Lower leg skin (tissue), 4 donors: ENCODE measurements around the gene GALNT18. TPM values are rescaled to one million over a fixed set of nuclear protein-coding genes. Genes with fewer than 3 reads are reported as not detected.

Source experiments
- DNase-seq, 2 donors: peaks; one replicate each; pipeline ENCODE4 v3.0.0-alpha.2; 2019; ENCODE audit warnings: low spot score in 2 of 2
- H3K4me3 ChIP-seq: fragments of 200-600 bp; sonication (generic); 2 replicates; pipeline ENCODE4 v1.5.1; 2017; ENCODE audit warnings: mild to moderate bottlenecking, low read depth; ENCODE audit not compliant: poor library complexity, severe bottlenecking
- POLR2A ChIP-seq, 2 donors: fragments of 450-650 bp; IDR thresholded peaks; one replicate each; pipeline ENCODE4 v1.6.1; 2016 to 2017; ENCODE audit warnings: antibody characterized with exemption in 2 of 2, mild to moderate bottlenecking in 1 of 2, moderate library complexity in 1 of 2
- WGBS, 2 donors: methylation state at CpG; one replicate each; pipeline ENCODE4 v1.1.5; 2018; 5-methylcytosine and 5-hydroxymethylcytosine counted together
- intact Hi-C: fragments of 100-400 bp; cut with DNase I; formaldehyde crosslinking; loops from one replicate; pipeline ENCODE4 v1.15.0; 2023; ENCODE audit warnings: low total_unique reads
- total RNA-seq, 4 donors: library from RNA; depleted of rRNA; stranded (reverse); fragments of >200 nt; gene quantifications; one replicate each; pipeline ENCODE4 v1.1.0, GENCODE V29; 2016
- TF ChIP-seq, protein P1 (sequence below), 3 donors: fragments of 450-650 bp; IDR thresholded peaks; one replicate each; pipeline ENCODE4 v1.5.1; 2016; ENCODE audit warnings: antibody characterized with exemption in 3 of 3, mild to moderate bottlenecking in 3 of 3, moderate library complexity in 2 of 3

GALNT18 gene
- total RNA-seq, 4 donors from 2014 or later = 11.5 to 33.0 (median 17.7) TPM

- WGBS, 2 donors = 85 to 87% methylated on average over 4 of the region's 4 CpGs
- intact Hi-C loops = no loop called here
- H3K4me3 ChIP-seq = no peak overlapping the region
- TF ChIP-seq POLR2A (IDR thresholded peaks at IDR 0.05) = no peak
- no peak for DNase-seq
These were observed 40.3 kb downstream of the GALNT18 start for GRCh38 chr11:11581481-11581880.

- H3K4me3 ChIP-seq = no peak overlapping the region
- TF ChIP-seq, protein P1, sequence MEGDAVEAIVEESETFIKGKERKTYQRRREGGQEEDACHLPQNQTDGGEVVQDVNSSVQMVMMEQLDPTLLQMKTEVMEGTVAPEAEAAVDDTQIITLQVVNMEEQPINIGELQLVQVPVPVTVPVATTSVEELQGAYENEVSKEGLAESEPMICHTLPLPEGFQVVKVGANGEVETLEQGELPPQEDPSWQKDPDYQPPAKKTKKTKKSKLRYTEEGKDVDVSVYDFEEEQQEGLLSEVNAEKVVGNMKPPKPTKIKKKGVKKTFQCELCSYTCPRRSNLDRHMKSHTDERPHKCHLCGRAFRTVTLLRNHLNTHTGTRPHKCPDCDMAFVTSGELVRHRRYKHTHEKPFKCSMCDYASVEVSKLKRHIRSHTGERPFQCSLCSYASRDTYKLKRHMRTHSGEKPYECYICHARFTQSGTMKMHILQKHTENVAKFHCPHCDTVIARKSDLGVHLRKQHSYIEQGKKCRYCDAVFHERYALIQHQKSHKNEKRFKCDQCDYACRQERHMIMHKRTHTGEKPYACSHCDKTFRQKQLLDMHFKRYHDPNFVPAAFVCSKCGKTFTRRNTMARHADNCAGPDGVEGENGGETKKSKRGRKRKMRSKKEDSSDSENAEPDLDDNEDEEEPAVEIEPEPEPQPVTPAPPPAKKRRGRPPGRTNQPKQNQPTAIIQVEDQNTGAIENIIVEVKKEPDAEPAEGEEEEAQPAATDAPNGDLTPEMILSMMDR (IDR thresholded peaks at IDR 0.05) = no peak
- TF ChIP-seq POLR2A (IDR thresholded peaks at IDR 0.05) = no peak
- 19 to 39% methylated on average over 10 of the region's 10 CpGs for WGBS, 2 donors
- DNase-seq = peak in 1 of 2 donors; percentile 84
- intact Hi-C loops = no loop called here
These were observed 40.9 kb downstream of the GALNT18 start for GRCh38 chr11:11580841-11581411.

- H3K4me3 ChIP-seq = no peak overlapping the region
- intact Hi-C loops = no loop called here
- TF ChIP-seq, protein P1 (IDR thresholded peaks at IDR 0.05) = no peak
- TF ChIP-seq POLR2A (IDR thresholded peaks at IDR 0.05) = no peak
- 95% methylated on average over 5 of the region's 5 CpGs for WGBS, 2 donors
- peak in 1 of 2 donors; percentile 21 for DNase-seq
These were observed 41.8 kb downstream of the GALNT18 start for GRCh38 chr11:11580012-11580411.

DNA sequence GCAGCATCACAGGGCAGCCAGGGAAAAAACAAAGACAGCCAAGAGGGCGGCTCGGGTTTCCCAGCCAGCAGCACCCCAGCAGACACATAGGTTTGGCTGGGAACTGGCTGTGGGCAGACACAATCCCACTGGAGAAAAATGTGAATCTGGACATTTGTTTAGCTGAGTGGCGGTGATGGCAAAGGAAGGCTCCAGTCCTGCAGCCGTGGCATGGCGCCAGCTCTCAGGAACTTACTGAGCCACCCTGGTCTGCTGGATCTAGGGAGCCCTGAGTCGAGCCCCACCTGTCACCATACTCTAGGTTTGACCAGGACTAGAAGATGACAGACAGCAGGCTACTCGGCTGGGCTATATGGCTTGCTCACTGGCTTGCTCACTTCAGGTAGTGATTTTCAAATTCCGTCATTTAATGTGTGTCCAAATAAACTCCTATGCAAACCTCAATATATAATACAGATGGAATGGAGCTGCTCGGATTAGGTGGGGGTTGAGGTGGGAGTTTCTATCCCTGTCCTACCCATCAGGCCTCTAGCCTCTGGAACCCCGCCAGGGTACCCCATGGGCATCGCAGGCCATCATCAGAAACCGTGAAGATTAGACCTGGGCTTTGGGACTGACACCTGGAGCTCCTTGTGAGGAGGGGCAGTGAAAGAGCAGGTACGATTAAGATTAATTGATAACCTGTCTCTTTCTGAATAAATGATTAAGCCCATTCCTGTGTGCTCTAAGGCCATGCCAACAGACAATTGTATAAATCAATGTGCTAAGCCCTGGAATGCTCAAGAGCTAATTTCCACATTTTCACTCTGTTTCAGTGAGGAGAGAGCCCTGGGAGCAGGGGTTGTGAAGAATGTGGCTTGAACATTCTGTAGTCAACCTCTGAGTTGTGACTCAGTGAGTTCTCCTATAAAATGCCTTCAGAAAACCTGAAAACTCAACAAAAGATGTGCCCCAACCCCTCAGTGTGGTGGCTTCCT lies 42.5 kb downstream of the GALNT18 start:
- no peak overlapping the region for H3K4me3 ChIP-seq
- 87 to 92% methylated on average over 13 of the region's 13 CpGs for WGBS, 2 donors
- intact Hi-C loops = no loop called here
- peak in 1 of 2 donors; percentile 69 for DNase-seq
- no peak for TF ChIP-seq POLR2A (IDR thresholded peaks at IDR 0.05)
- TF ChIP-seq, protein P1 (IDR thresholded peaks at IDR 0.05) = no peak

GRCh38 chr11:11577932-11578911 lies 43.6 kb downstream of the GALNT18 start:
- H3K4me3 ChIP-seq = no peak overlapping the region
- TF ChIP-seq, protein P1 (IDR thresholded peaks at IDR 0.05) = no peak
- no peak for TF ChIP-seq POLR2A (IDR thresholded peaks at IDR 0.05)
- DNase-seq = peak; percentile 1 to 13
- intact Hi-C loops = no loop called here
- 78 to 86% methylated on average over 15 of the region's 15 CpGs for WGBS, 2 donors
